Measurements from ENCODE around the gene ZFYVE26. TPM values are rescaled to one million over a fixed set of nuclear protein-coding genes. Genes with fewer than 3 reads are reported as not detected.
"Not testable (repeated sequence)": the region's sequence is repeated elsewhere in the genome, so short reads cannot be mapped to it uniquely, and the experiment has no call there.

ZFYVE26 gene
- total RNA-seq, 2 experiments from 2014 or later: 18.6 to 18.9 TPM

- CTCF ChIA-PET: no interaction called here
- POLR2A ChIA-PET: no interaction called here
These were observed 94.5 kb downstream of the ZFYVE26 start for GRCh38 chr14:67721875-67722274.

- ChIA-PET CTCF (interaction anchor here (0.5 kb wide), 1 partner anchor 1829 kb away, joined by 4 read pairs; no protein-coding TSS in a partner anchor), POLR2A (no interaction called here)
These were observed 96.5 kb downstream of the ZFYVE26 start for GRCh38 chr14:67719866-67720265.

- POLR2A ChIA-PET: not testable (repeated sequence)
- CTCF ChIA-PET: interaction anchor here (0.5 kb wide), 1 partner anchor 1829 kb away, joined by 4 read pairs; no protein-coding TSS in a partner anchor
These were observed 97.0 kb downstream of the ZFYVE26 start for GRCh38 chr14:67719385-67719784.

GRCh38 chr14:67718265-67718664 lies 98.1 kb downstream of the ZFYVE26 start:
- CTCF ChIA-PET: no interaction called here
- POLR2A ChIA-PET: no interaction called here

- ChIA-PET CTCF (no interaction called here), POLR2A (no interaction called here)
These were observed 99.3 kb downstream of the ZFYVE26 start for GRCh38 chr14:67717048-67717447.

- ChIA-PET POLR2A (no interaction called here), CTCF (no interaction called here)
These were observed 106.2 kb downstream of the ZFYVE26 start for GRCh38 chr14:67710209-67710608.

GRCh38 chr14:67709796-67710195 lies 106.6 kb downstream of the ZFYVE26 start:
- POLR2A ChIA-PET, CTCF ChIA-PET: not testable (repeated sequence)

- CTCF ChIA-PET: not testable (repeated sequence)
- POLR2A ChIA-PET: interaction anchor here (0.6 kb wide), 1 partner anchor 19 kb away, joined by 3 read pairs; no protein-coding TSS in a partner anchor
These were observed 107.0 kb downstream of the ZFYVE26 start for GRCh38 chr14:67709346-67709745.

- POLR2A ChIA-PET: no interaction called here
These were observed 111.2 kb downstream of the ZFYVE26 start for GRCh38 chr14:67705211-67705610.

GRCh38 chr14:67704484-67705089 lies 111.8 kb downstream of the ZFYVE26 start:
- POLR2A ChIA-PET: interaction anchor here (0.8 kb wide), 1 partner anchor 105 kb away, joined by 4 read pairs; the partner anchor contains the start of gene PIGH
- CTCF ChIA-PET: interaction anchor here (0.6 to 1.6 kb wide), 22 partner anchors 9 to 277 kb away, joined by 3 to 13 read pairs (median 4); partner anchors contain the start of genes PIGH and RDH11

More at GRCh38 chr14:67705211-67705610, 111.2 kb downstream of the ZFYVE26 start:
- CTCF ChIA-PET: interaction anchor here (0.6 to 1.6 kb wide), 11 partner anchors 9 to 278 kb away, joined by 3 to 13 read pairs (median 4); partner anchors contain the start of genes PIGH and RDH11

- POLR2A ChIA-PET: interaction anchor here (0.8 kb wide), 1 partner anchor 104 kb away, joined by 4 read pairs; the partner anchor contains the start of gene PIGH
- CTCF ChIA-PET: interaction anchor here (0.7 to 1.6 kb wide), 21 partner anchors 8 to 277 kb away, joined by 3 to 13 read pairs (median 4); partner anchors contain the start of genes PIGH and RDH11
These were observed 112.4 kb downstream of the ZFYVE26 start for GRCh38 chr14:67703997-67704396.

GRCh38 chr14:67701492-67701891 lies 114.9 kb downstream of the ZFYVE26 start, which contains the start of gene RDH12:
TSS of gene RDH12 (plus strand) at chr14:67701886. CDS start at chr14:67722643, 20,757 bp downstream.
- CTCF ChIA-PET: interaction anchor here (1.2 kb wide), 1 partner anchor 11 kb away, joined by 3 read pairs; no protein-coding TSS in a partner anchor
- POLR2A ChIA-PET: not testable (repeated sequence)

- POLR2A ChIA-PET: no interaction called here
- CTCF ChIA-PET: interaction anchor here (1.0 kb wide), 1 partner anchor 114 kb away, joined by 3 read pairs; no protein-coding TSS in a partner anchor
These were observed 118.2 kb downstream of the ZFYVE26 start for GRCh38 chr14:67698179-67698578.

GRCh38 chr14:67697006-67697405 lies 119.4 kb downstream of the ZFYVE26 start:
- ChIA-PET CTCF (no interaction called here), POLR2A (no interaction called here)

Other genes starting within 250 kb of the ZFYVE26 start
- 10 to 100 TPM; 21.6 to 22.7 TPM for gene PIGH, start 216.3 kb downstream of the ZFYVE26 start, total RNA-seq
- 1 to 10 TPM; 5.5 to 5.6 TPM for gene ARG2, start 196.7 kb downstream of the ZFYVE26 start, total RNA-seq
- 10 to 100 TPM; 83.5 to 84.0 TPM for gene VTI1B, start 142.0 kb downstream of the ZFYVE26 start, total RNA-seq
- 10 to 100 TPM; 59.1 to 60.6 TPM for gene RDH11, start 120.8 kb downstream of the ZFYVE26 start, total RNA-seq
- gene RDH12, start 114.7 kb downstream of the ZFYVE26 start, total RNA-seq: not detected
- 10 to 100 TPM; 25.0 to 26.0 TPM for gene RAD51B, start 3.2 kb upstream of the ZFYVE26 start, total RNA-seq